ENCODE measurements around the gene HAAO. TPM values are rescaled to one million over a fixed set of nuclear protein-coding genes. Genes with fewer than 3 reads are reported as not detected.
A peak's percentile ranks its signal among the peaks of the same experiment; 100 is the strongest.

Gene HAAO
- total and polyA plus RNA-seq, 2 donors (not counting 3 experiments of a cell fraction or from before 2014, with no cell fraction given): 0.82 to 1.1 TPM

- no peak overlapping the region for H3K4me2 ChIP-seq (ENCODE audit: insufficient read depth, low read length)
- no peak overlapping the region for H3K27ac ChIP-seq (ENCODE audit: insufficient read depth, low read depth, low read length)
- no TSS peak for BruUV-seq (replicated peaks)
- DNase-seq (ENCODE audit: low read depth, low spot score) (peak; percentile 56), FAIRE-seq (no peak)
- CTCF ChIA-PET: interaction anchor here (0.7 to 1.7 kb wide), 10 partner anchors 10 to 798 kb away, joined by 3 to 8 read pairs (median 4); no protein-coding TSS in a partner anchor
- intact Hi-C loops (cut with micrococcal nuclease): loop anchor here (5.0 kb wide), 1 partner anchor 414 kb away; the partner anchor contains the start of gene ZFP36L2
- dilution Hi-C loops (cut with MboI; ENCODE audit: extremely low pct_ligation_motif_present, low sequenced_read_pairs): no loop called here
- H2AFZ ChIP-seq (ENCODE audit: low read depth, low read length): no peak overlapping the region
- POLR2A ChIA-PET: no interaction called here
- no peak overlapping the region for H3K4me3 ChIP-seq (replicated peaks in 1 of 3; ENCODE audit: insufficient read depth in 1 of 3, low read depth in 1 of 3, low read length in 3 of 3)
- H3K4me1 ChIP-seq (ENCODE audit: control insufficient read depth, extremely low read depth, insufficient read depth, low read length): peaks cover 11% of the 10 kb centered on the region
- TF ChIP-seq EZH2 (IDR thresholded peaks at IDR 0.05; ENCODE audit: borderline replicate concordance, low read depth, low read length, severe bottlenecking) (no peak), MYC (IDR thresholded peaks at IDR 0.05; ENCODE audit: low read depth, low read length) (no peak), CTCF (IDR thresholded peaks at IDR 0.05; ENCODE audit: extremely low read depth in 1 of 2, insufficient read depth in 1 of 2, low read depth in 1 of 2, low read length in 2 of 2) (peak; percentile 34 to 36), MAX (IDR thresholded peaks at IDR 0.05; ENCODE audit: insufficient read depth, insufficient read length) (no peak), FOS (IDR thresholded peaks at IDR 0.05; ENCODE audit: borderline replicate concordance, insufficient read depth, low read length) (no peak), GATA2 (IDR thresholded peaks at IDR 0.05; ENCODE audit: insufficient read depth, insufficient read length, low read depth, low read length) (no peak)
- H3K36me3 ChIP-seq (ENCODE audit: control insufficient read depth in 2 of 2, extremely low read depth in 1 of 2, insufficient read depth in 2 of 2, low read length in 2 of 2): no peaks in the 10 kb centered on the region
- H3K27me3 ChIP-seq (ENCODE audit: control insufficient read depth in 2 of 2, insufficient read depth in 2 of 2, low read length in 2 of 2): no peaks in the 10 kb centered on the region
- H4K20me1 ChIP-seq (replicated peaks; ENCODE audit: control insufficient read depth, extremely low read depth, insufficient read depth, low read length): no peaks in the 10 kb centered on the region
- no peak overlapping the region for H3K9ac ChIP-seq (replicated peaks; ENCODE audit: extremely low read depth, insufficient read depth, low read length)
- no peaks in the 10 kb centered on the region for H3K79me2 ChIP-seq (ENCODE audit: control insufficient read depth, insufficient read depth, low read length)
- H3K9me3 ChIP-seq (replicated peaks; ENCODE audit: control insufficient read depth, insufficient read depth, low read length): no peaks in the 10 kb centered on the region
- peaks cover 2% of the 10 kb centered on the region for H3K9me1 ChIP-seq (replicated peaks; ENCODE audit: control insufficient read depth, extremely low read depth, insufficient read depth, low read length)
Measured at GRCh38 chr2:42812899-42813479, 20.6 kb upstream of the HAAO start.
